Measurements from ENCODE around the gene OPN1MW3. TPM values are rescaled to one million over a fixed set of nuclear protein-coding genes. Genes with fewer than 3 reads are reported as not detected.
"Not testable (repeated sequence)": the region's sequence is repeated elsewhere in the genome, so short reads cannot be mapped to it uniquely, and the experiment has no call there.

Gene OPN1MW3
- total RNA-seq, 4 donors from 2014 or later: not detected

DNA sequence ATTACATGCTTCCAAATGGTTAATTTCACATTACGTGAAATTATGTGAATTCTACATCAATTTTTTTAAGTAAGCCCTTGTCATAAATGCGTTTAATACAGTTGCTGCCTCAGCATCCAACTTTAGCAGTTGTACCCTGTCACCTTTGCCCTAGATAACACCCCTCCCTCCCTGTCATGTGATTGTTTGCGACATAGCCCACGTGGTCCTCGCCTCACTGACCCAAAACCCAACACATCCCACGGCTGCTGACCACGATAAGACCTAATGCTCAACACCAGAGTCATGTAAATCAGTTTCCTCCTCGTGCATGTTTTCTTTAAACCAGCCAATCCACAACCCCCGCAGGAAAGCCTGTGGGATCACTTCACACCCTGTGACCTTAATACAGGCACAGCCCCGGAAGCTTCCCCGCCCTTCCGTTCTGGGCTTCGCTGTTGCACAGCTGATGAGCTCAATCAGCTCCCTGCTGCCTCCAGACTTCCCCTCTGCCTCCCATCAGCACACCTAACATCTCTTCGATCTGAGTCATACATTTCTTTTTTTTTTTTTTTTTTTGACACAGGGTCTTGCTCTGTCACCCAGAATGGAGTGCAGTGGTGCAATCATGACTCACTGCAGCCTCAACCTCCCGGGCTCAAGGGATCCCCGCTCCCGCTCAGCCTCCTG lies 9.9 kb upstream of the OPN1MW3 start:
- intact Hi-C loops (cut with DNase I; ENCODE audit: low total_unique reads); in situ Hi-C loops (cut with MboI; ENCODE audit: low sequenced_read_pairs in 4 of 4); DNase-seq; H3K27ac ChIP-seq; H3K36me3 ChIP-seq; H3K9me3 ChIP-seq; H3K4me1 ChIP-seq; H3K4me3 ChIP-seq; H3K27me3 ChIP-seq: not testable (repeated sequence)
- ATAC-seq: peak; percentile 54 to 77

DNA sequence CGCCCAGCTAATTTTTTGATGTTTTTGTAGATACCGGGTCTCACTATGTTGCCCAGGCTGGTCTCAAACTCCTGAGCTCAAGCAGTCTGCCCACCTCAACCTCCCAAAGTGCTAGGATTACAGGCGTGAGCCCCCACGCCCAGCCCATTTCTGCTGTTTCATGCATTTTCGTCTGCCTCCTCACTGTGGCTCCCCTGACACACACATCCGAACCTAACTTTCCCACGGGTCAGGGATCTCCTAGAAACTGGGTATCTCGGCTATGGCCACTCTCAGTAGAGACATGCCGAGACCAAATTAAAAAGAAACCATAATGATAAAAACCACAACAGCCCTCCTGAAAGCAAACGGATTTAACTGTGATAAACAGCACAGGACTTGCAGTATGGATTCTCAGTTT lies 9.3 kb upstream of the OPN1MW3 start:
- ATAC-seq; H3K27ac ChIP-seq; H3K4me1 ChIP-seq; intact Hi-C loops (cut with DNase I; ENCODE audit: low total_unique reads); in situ Hi-C loops (cut with MboI; ENCODE audit: low sequenced_read_pairs in 4 of 4); H3K4me3 ChIP-seq; H3K27me3 ChIP-seq; H3K9me3 ChIP-seq; H3K36me3 ChIP-seq; DNase-seq: not testable (repeated sequence)

DNA sequence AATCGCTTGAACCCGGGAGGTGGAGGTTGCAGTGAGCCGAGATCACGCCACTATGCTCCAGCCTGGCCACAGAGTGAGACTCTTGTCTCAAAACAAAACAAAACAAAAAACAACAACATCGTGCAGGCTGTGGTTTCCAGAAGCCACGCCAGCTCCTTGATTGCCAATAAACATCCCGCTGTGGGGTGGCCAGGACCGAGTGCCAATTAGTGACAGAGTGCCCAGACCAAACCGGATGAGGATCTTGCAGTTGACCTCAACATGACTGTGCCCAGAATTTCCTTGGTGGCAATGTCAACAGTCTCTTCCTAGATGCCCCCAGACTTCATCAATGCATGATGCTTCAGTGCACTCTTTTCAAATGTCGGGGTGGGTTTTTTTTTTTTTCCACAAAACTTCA lies 1.3 kb downstream of the OPN1MW3 start:
- H3K4me1 ChIP-seq; ATAC-seq; H3K27me3 ChIP-seq; intact Hi-C loops (cut with DNase I; ENCODE audit: low total_unique reads); H3K9me3 ChIP-seq; in situ Hi-C loops (cut with MboI; ENCODE audit: low sequenced_read_pairs in 4 of 4); H3K27ac ChIP-seq; H3K4me3 ChIP-seq; H3K36me3 ChIP-seq; DNase-seq: not testable (repeated sequence)

DNA sequence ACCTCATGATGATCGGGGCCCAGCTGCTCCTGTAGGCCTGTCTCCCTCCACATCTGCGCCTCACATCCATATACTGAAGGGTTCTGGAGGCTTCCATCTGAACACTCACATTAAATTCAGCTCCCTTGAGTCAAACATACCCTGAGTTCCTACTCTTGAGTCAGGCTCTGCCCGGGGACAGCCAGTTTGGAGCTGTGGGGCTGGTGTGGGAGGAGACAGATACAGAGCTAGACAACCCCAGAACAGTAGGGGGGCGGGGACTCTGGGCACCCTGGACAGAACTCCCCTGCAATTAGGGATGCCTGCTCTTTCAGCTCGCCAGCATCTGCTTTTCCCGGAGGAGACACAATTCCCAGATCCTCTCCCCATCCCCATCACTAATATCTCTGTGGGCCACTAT lies 5.7 kb downstream of the OPN1MW3 start:
- DNase-seq; in situ Hi-C loops (cut with MboI; ENCODE audit: low sequenced_read_pairs in 4 of 4); H3K27me3 ChIP-seq; intact Hi-C loops (cut with DNase I; ENCODE audit: low total_unique reads); H3K4me3 ChIP-seq; H3K36me3 ChIP-seq; H3K27ac ChIP-seq; ATAC-seq; H3K9me3 ChIP-seq; H3K4me1 ChIP-seq: not testable (repeated sequence)

DNA sequence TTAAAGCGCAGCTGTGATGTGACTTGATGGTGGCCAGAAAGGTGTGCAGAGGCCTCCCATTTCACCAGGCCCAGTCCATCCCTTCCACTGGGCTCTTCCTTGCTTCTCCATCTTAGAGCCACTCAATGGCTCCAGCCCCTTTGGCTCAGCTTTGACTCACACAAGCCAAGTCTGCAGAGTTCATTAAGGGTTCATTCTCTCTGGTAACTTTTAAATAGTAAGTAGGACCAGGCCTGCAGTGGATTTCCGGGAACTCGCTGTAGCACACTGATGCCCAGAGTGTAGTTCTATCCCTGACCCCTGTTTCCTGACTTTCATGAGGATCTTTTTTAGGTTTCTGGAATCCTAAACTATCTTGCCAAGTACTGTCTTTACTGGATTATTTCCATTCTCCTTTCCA lies 11.9 kb downstream of the OPN1MW3 start:
- in situ Hi-C loops (cut with MboI; ENCODE audit: low sequenced_read_pairs in 4 of 4); H3K27me3 ChIP-seq; DNase-seq; H3K4me3 ChIP-seq; intact Hi-C loops (cut with DNase I; ENCODE audit: low total_unique reads); H3K27ac ChIP-seq; H3K4me1 ChIP-seq; H3K36me3 ChIP-seq; H3K9me3 ChIP-seq: not testable (repeated sequence)
- peak in 1 of 2 donors; percentile 33 for ATAC-seq

DNA sequence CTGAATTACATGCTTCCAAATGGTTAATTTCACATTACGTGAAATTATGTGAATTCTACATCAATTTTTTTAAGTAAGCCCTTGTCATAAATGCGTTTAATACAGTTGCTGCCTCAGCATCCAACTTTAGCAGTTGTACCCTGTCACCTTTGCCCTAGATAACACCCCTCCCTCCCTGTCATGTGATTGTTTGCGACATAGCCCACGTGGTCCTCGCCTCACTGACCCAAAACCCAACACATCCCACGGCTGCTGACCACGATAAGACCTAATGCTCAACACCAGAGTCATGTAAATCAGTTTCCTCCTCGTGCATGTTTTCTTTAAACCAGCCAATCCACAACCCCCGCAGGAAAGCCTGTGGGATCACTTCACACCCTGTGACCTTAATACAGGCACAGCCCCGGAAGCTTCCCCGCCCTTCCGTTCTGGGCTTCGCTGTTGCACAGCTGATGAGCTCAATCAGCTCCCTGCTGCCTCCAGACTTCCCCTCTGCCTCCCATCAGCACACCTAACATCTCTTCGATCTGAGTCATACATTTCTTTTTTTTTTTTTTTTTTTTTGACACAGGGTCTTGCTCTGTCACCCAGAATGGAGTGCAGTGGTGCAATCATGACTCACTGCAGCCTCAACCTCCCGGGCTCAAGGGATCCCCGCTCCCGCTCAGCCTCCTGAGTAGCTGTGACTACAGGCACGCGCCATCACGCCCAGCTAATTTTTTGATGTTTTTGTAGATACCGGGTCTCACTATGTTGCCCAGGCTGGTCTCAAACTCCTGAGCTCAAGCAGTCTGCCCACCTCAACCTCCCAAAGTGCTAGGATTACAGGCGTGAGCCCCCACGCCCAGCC lies 27.3 kb downstream of the OPN1MW3 start:
- H3K9me3 ChIP-seq; intact Hi-C loops (cut with DNase I; ENCODE audit: low total_unique reads); H3K36me3 ChIP-seq; DNase-seq; H3K4me3 ChIP-seq; H3K27ac ChIP-seq; H3K4me1 ChIP-seq; H3K27me3 ChIP-seq; in situ Hi-C loops (cut with MboI; ENCODE audit: low sequenced_read_pairs in 4 of 4): not testable (repeated sequence)
- peak; percentile 54 to 71 for ATAC-seq

DNA sequence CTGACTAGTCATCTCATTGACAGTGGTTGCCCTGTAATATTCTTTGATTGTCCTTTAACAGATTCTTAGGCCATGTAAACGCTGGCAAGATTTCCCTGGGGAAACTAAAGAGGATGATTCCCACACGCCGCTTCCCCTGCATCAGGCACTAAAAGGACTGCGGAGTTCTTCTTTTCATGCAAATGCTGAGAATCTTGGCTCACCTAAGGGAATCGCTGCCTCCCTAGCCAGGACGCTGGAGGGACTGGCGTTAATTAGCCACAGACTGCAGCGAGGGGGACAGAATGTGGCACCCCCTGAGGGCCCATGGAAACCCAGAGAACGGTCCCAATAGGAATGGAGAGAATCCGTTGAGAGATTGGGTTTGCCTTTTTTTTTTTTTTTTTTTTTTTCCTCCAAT lies 29.0 kb downstream of the OPN1MW3 start:
- H3K9me3 ChIP-seq; intact Hi-C loops (cut with DNase I; ENCODE audit: low total_unique reads); H3K27ac ChIP-seq; H3K4me3 ChIP-seq; ATAC-seq; H3K4me1 ChIP-seq; H3K27me3 ChIP-seq; H3K36me3 ChIP-seq; DNase-seq; in situ Hi-C loops (cut with MboI; ENCODE audit: low sequenced_read_pairs in 4 of 4): not testable (repeated sequence)

DNA sequence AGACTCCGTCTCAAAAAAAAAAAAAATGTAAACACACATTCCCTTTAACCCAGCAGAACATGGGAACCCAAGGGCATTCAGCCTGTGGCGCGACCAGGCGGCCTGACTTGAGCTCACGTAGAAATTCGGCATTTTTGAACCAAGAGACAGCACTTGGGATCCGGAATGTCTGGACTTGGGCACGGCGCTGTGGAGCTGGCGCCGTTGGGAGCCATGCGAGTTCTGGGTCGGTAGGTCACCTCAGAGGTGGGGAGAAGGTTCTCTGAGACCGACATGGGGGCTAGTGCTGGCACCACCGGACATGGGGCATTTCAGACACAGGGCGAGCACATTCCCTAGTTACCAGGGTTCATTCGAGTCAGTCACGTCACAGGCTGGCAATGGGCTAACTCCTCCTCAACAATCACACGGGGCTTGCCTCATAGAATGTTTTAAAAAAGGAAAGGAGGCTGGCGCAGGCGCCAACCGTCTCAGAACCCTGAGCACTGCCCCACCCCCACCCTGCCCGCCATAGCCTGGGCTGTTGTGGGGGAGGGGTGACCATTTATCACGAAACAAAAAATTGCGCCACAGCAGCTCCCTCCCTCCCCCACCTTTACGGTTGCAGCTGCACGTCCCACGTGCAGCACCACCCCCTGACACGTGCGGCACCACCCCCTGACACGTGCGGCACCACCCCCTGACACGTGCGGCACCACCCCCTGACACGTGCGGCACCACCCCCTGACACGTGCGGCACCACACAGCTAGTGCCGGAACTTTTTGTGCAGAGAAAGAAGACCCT lies 37.6 kb downstream of the OPN1MW3 start, which contains the start of gene TEX28:
Gene TEX28, minus strand, starts transcription at position 334 of the 784 bp plus-strand sequence. CDS start 3,007 bp downstream, outside the sequence.
- no peaks in the 10 kb centered on the region for H3K27me3 ChIP-seq
- intact Hi-C loops (cut with DNase I; ENCODE audit: low total_unique reads) (no loop called here), in situ Hi-C loops (cut with MboI; ENCODE audit: low sequenced_read_pairs in 4 of 4) (no loop called here)
- ATAC-seq (no peak), DNase-seq (no peak)
- no peaks in the 10 kb centered on the region for H3K4me1 ChIP-seq
- no peaks in the 10 kb centered on the region for H3K36me3 ChIP-seq
- no peak for TF ChIP-seq POLR2A (IDR thresholded peaks at IDR 0.05)
- TF ChIP-seq, protein P1, sequence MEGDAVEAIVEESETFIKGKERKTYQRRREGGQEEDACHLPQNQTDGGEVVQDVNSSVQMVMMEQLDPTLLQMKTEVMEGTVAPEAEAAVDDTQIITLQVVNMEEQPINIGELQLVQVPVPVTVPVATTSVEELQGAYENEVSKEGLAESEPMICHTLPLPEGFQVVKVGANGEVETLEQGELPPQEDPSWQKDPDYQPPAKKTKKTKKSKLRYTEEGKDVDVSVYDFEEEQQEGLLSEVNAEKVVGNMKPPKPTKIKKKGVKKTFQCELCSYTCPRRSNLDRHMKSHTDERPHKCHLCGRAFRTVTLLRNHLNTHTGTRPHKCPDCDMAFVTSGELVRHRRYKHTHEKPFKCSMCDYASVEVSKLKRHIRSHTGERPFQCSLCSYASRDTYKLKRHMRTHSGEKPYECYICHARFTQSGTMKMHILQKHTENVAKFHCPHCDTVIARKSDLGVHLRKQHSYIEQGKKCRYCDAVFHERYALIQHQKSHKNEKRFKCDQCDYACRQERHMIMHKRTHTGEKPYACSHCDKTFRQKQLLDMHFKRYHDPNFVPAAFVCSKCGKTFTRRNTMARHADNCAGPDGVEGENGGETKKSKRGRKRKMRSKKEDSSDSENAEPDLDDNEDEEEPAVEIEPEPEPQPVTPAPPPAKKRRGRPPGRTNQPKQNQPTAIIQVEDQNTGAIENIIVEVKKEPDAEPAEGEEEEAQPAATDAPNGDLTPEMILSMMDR (IDR thresholded peaks at IDR 0.05 in 4 of 5, conservative IDR thresholded peaks at IDR 0.05 in 1 of 5): no peak
- H3K9me3 ChIP-seq: no peaks in the 10 kb centered on the region
- H3K27ac ChIP-seq: no peak within 1 kb of the TSS
- H3K4me3 ChIP-seq: no peak within 1 kb of the TSS
